ENCODE measurements around the gene MTARC1.

Gene MTARC1

GRCh38 chr1:220787069-220787619 lies 431 bp downstream of the MTARC1 start:
- no peak for DNase-seq (ENCODE audit: low read depth, low spot score)
- no peak for TF ChIP-seq CTCF (IDR thresholded peaks at IDR 0.05; ENCODE audit: insufficient read depth, low read length, missing control alignments)
- peak overlapping the region; percentile 53 for H3K4me3 ChIP-seq (ENCODE audit: low read depth, low read length)
- ChIA-PET POLR2A (no interaction called here), CTCF (interaction anchor here (0.6 to 9.1 kb wide), 10 partner anchors 8 to 648 kb away, joined by 3 to 85 read pairs (median 4); no protein-coding TSS in a partner anchor)

- TF ChIP-seq CTCF (IDR thresholded peaks at IDR 0.05; ENCODE audit: insufficient read depth, low read length, missing control alignments), result no peak
- no peak overlapping the region for H3K4me3 ChIP-seq (ENCODE audit: low read depth, low read length)
- no peak for DNase-seq (ENCODE audit: low read depth, low spot score)
- ChIA-PET CTCF (interaction anchor here (1.1 to 9.1 kb wide), 4 partner anchors 14 to 604 kb away, joined by 3 to 85 read pairs (median 4); no protein-coding TSS in a partner anchor), POLR2A (no interaction called here)
Measured at GRCh38 chr1:220788900-220789299, 2.2 kb downstream of the MTARC1 start.

- CTCF ChIA-PET, result interaction anchor here (1.1 to 9.1 kb wide), 5 partner anchors 13 to 56 kb away, joined by 4 to 85 read pairs (median 7); no protein-coding TSS in a partner anchor
- no peak overlapping the region for H3K4me3 ChIP-seq (ENCODE audit: low read depth, low read length)
- DNase-seq (ENCODE audit: low read depth, low spot score), result no peak
- TF ChIP-seq CTCF (IDR thresholded peaks at IDR 0.05; ENCODE audit: insufficient read depth, low read length, missing control alignments), result no peak
- POLR2A ChIA-PET, result no interaction called here
Measured at GRCh38 chr1:220789532-220790147, 2.9 kb downstream of the MTARC1 start.

- ChIA-PET POLR2A (no interaction called here), CTCF (interaction anchor here (0.9 to 2.6 kb wide), 4 partner anchors 12 to 511 kb away, joined by 4 to 18 read pairs (median 6); no protein-coding TSS in a partner anchor)
- H3K4me3 ChIP-seq (ENCODE audit: low read depth, low read length), result no peak overlapping the region
- no peak for TF ChIP-seq CTCF (IDR thresholded peaks at IDR 0.05; ENCODE audit: insufficient read depth, low read length, missing control alignments)
- DNase-seq (ENCODE audit: low read depth, low spot score), result no peak
Measured at GRCh38 chr1:220791285-220791684, 4.6 kb downstream of the MTARC1 start.

- CTCF ChIA-PET, result interaction anchor here (0.9 to 2.6 kb wide), 3 partner anchors 11 to 511 kb away, joined by 4 to 18 read pairs (median 7); no protein-coding TSS in a partner anchor
- no peak overlapping the region for H3K4me3 ChIP-seq (ENCODE audit: low read depth, low read length)
- TF ChIP-seq CTCF (IDR thresholded peaks at IDR 0.05; ENCODE audit: insufficient read depth, low read length, missing control alignments), result no peak
- POLR2A ChIA-PET, result no interaction called here
- no peak for DNase-seq (ENCODE audit: low read depth, low spot score)
Measured at GRCh38 chr1:220791956-220792355, 5.2 kb downstream of the MTARC1 start.

GRCh38 chr1:220796530-220796929 lies 9.8 kb downstream of the MTARC1 start:
- no peak for TF ChIP-seq CTCF (IDR thresholded peaks at IDR 0.05; ENCODE audit: insufficient read depth, low read length, missing control alignments)
- no peak overlapping the region for H3K4me3 ChIP-seq (ENCODE audit: low read depth, low read length)
- no peak for DNase-seq (ENCODE audit: low read depth, low spot score)
- POLR2A ChIA-PET, result no interaction called here
- CTCF ChIA-PET, result interaction anchor here (1.1 to 3.3 kb wide), 4 partner anchors 10 to 23 kb away, joined by 4 to 18 read pairs (median 10); partner anchors contain the start of gene MTARC1

All from AG04449 (cell line).